Measurements from ENCODE around the gene ALG13. TPM values are rescaled to one million over a fixed set of nuclear protein-coding genes. Genes with fewer than 3 reads are reported as not detected.

The ALG13 gene
- total and polyA plus RNA-seq, 2 of the 8 experiments (the other 6 are each of a cell fraction or from before 2014, with no cell fraction given): 44.3 to 93.6 TPM

DNA sequence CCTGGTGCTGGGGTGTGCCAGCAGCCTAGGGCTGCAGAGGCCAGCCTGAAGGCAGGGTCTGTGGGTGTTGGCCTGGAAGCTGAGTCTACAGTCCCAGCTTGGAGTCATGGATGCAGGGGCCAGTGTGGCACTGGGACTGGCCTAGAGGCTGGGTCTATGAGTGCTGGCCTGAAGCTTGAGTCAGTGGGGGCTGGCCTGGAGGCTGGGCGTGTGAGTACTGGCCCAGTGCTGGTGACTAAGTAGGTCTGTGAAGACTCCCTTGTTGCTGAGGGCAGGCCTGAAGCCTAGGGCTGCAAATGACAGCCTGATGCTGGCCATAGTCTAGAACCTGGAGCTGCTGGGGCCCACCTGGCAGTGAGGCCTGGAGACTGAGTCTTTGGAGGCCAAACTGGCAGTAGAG lies 31.3 kb upstream of the ALG13 start:
- Histone ChIP-seq H3K4me3 (ENCODE audit: extremely low read depth in 1 of 4, insufficient read depth in 2 of 4, low read depth in 3 of 4, low read length in 4 of 4) (no peak overlapping the region), H2AFZ (ENCODE audit: low read length) (no peak overlapping the region), H2AK5ac (ENCODE audit: low read depth, low read length) (no peak overlapping the region), H3K23ac (ENCODE audit: insufficient read length) (no peak overlapping the region), H2BK120ac (replicated peaks; ENCODE audit: low read depth, low read length) (no peak overlapping the region), H3K4ac (replicated peaks; ENCODE audit: insufficient read length, low read depth, low read length) (no peak overlapping the region), H3K4me1 (replicated peaks in 1 of 4; ENCODE audit: control insufficient read depth in 3 of 4, insufficient read depth in 4 of 4, low read length in 3 of 4) (no peaks in the 10 kb centered on the region), H4K5ac (ENCODE audit: insufficient read length, low read depth, low read length) (no peak overlapping the region), H4K91ac (replicated peaks; ENCODE audit: insufficient read length, low read length) (no peak overlapping the region), H3K79me1 (ENCODE audit: low read depth, low read length) (no peaks in the 10 kb centered on the region), H4K20me1 (replicated peaks in 1 of 2; ENCODE audit: control insufficient read depth in 1 of 2, insufficient read depth in 2 of 2, low read length in 2 of 2) (no peaks in the 10 kb centered on the region), H3K79me2 (ENCODE audit: control insufficient read depth in 1 of 2, insufficient read depth in 2 of 2, low read length in 2 of 2) (no peaks in the 10 kb centered on the region), H4K8ac (ENCODE audit: extremely low read depth, insufficient read depth, low read length) (no peak overlapping the region), H2BK12ac (ENCODE audit: low read depth, low read length) (no peak overlapping the region), H2BK20ac (ENCODE audit: low read length) (no peak overlapping the region), H3K27me3 (replicated peaks in 1 of 4; ENCODE audit: control insufficient read depth in 3 of 4, extremely low read depth in 1 of 4, insufficient read depth in 3 of 4, low read length in 3 of 4) (no peaks in the 10 kb centered on the region), H2BK5ac (ENCODE audit: low read depth, low read length) (no peak overlapping the region), H3K9ac (replicated peaks in 1 of 4; ENCODE audit: extremely low read depth in 1 of 4, low read depth in 3 of 4, low read length in 3 of 4) (no peak overlapping the region), H3K27ac (ENCODE audit: low read depth, low read length) (no peak overlapping the region), H3K23me2 (ENCODE audit: low read depth, low read length) (no peaks in the 10 kb centered on the region), H3K4me2 (ENCODE audit: insufficient read depth in 1 of 2, low read depth in 2 of 2, low read length in 2 of 2) (no peak overlapping the region), H3K18ac (ENCODE audit: extremely low read depth, low read length) (no peak overlapping the region), H3K56ac (replicated peaks; ENCODE audit: insufficient read length, low read depth, low read length) (no peak overlapping the region), H3K9me3 (ENCODE audit: insufficient read depth in 2 of 2, low read depth in 1 of 2, low read length in 1 of 2) (no peaks in the 10 kb centered on the region), H2BK15ac (ENCODE audit: low read length) (no peak overlapping the region), H3K36me3 (ENCODE audit: control insufficient read depth in 2 of 4, insufficient read depth in 4 of 4, low read length in 3 of 4) (no peaks in the 10 kb centered on the region), H3K14ac (ENCODE audit: insufficient read length) (no peak overlapping the region)
- ChIA-PET CTCF (ENCODE audit: partially characterized antibody) (interaction anchor here (1.3 kb wide), 1 partner anchor 202 kb away, joined by 3 read pairs; no protein-coding TSS in a partner anchor), POLR2A (ENCODE audit: partially characterized antibody) (no interaction called here)
- DNase-seq (ENCODE audit: low read depth in 1 of 2, low spot score in 2 of 2) (no peak), FAIRE-seq (no peak)
- 57% methylated on average over 1 of the region's 1 CpG; no CpG with 5 or more reads in 1 of the 2 experiments for WGBS, 2 experiments (ENCODE audit: extremely low coverage in 1 of 2, insufficient coverage in 1 of 2, insufficient read length in 1 of 2, insufficient replicate concordance in 2 of 2, low coverage in 1 of 2, low lambda C conversion rate in 2 of 2, missing lambda C conversion rate in 1 of 2)
- TF ChIP-seq MAFK (IDR thresholded peaks at IDR 0.05; ENCODE audit: low read depth, low read length) (no peak), JUND (IDR thresholded peaks at IDR 0.05; ENCODE audit: low read length) (no peak), KDM4A (IDR thresholded peaks at IDR 0.05; ENCODE audit: low read depth, low read length, severe bottlenecking) (no peak), PHF8 (conservative IDR thresholded peaks at IDR 0.05; ENCODE audit: low read depth, low read length) (no peak), POLR2AphosphoS5 (IDR thresholded peaks at IDR 0.05; ENCODE audit: low read depth, low read length) (no peak), HDAC2 (IDR thresholded peaks at IDR 0.05; ENCODE audit: borderline replicate concordance in 1 of 2, low read depth in 2 of 2, low read length in 2 of 2) (no peak), RBBP5 (IDR thresholded peaks at IDR 0.05; ENCODE audit: borderline replicate concordance, low read depth, low read length) (no peak), BCL11A (IDR thresholded peaks at IDR 0.05; ENCODE audit: low read depth in 2 of 2, low read length in 2 of 2) (no peak), JUN (IDR thresholded peaks at IDR 0.05; ENCODE audit: low read depth, low read length) (no peak)
- TF ChIP-seq, protein P1, sequence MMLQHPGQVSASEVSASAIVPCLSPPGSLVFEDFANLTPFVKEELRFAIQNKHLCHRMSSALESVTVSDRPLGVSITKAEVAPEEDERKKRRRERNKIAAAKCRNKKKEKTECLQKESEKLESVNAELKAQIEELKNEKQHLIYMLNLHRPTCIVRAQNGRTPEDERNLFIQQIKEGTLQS (IDR thresholded peaks at IDR 0.05; ENCODE audit: insufficient read depth, low read depth, low read length): no peak
- TF ChIP-seq, protein P2, sequence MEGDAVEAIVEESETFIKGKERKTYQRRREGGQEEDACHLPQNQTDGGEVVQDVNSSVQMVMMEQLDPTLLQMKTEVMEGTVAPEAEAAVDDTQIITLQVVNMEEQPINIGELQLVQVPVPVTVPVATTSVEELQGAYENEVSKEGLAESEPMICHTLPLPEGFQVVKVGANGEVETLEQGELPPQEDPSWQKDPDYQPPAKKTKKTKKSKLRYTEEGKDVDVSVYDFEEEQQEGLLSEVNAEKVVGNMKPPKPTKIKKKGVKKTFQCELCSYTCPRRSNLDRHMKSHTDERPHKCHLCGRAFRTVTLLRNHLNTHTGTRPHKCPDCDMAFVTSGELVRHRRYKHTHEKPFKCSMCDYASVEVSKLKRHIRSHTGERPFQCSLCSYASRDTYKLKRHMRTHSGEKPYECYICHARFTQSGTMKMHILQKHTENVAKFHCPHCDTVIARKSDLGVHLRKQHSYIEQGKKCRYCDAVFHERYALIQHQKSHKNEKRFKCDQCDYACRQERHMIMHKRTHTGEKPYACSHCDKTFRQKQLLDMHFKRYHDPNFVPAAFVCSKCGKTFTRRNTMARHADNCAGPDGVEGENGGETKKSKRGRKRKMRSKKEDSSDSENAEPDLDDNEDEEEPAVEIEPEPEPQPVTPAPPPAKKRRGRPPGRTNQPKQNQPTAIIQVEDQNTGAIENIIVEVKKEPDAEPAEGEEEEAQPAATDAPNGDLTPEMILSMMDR (IDR thresholded peaks at IDR 0.05; ENCODE audit: control extremely low read depth in 1 of 3, insufficient read depth in 1 of 3, low read depth in 1 of 3, low read length in 3 of 3): no peak
